DOHH2 (cell line): Measurements from ENCODE around the gene PITX2.

Source experiments
- H3F3A ChIP-seq: fragments of 200-600 bp; sonication (generic), shearing (Covaris generic); 2 replicates; pipeline ENCODE4 v1.6.0; 2016; ENCODE audit warnings: antibody characterized with exemption, mild to moderate bottlenecking; ENCODE audit not compliant: control insufficient read depth, insufficient read depth
- H3K27ac ChIP-seq: fragments of 200-600 bp; sonication (generic); 2 replicates; pipeline ENCODE4 v1.5.1; 2014; ENCODE audit warnings: low read depth, mild to moderate bottlenecking, low read length, moderate library complexity
- H3K27me3 ChIP-seq: fragments of 200-600 bp; sonication (generic); 2 replicates; pipeline ENCODE4 v1.6.1; 2014; ENCODE audit warnings: mild to moderate bottlenecking, low read length, mixed read lengths; ENCODE audit not compliant: control insufficient read depth
- H3K36me3 ChIP-seq: fragments of 200-600 bp; sonication (generic); 2 replicates; pipeline ENCODE4 v1.6.1; 2014; ENCODE audit warnings: mild to moderate bottlenecking, low read length, moderate library complexity, mixed read lengths; ENCODE audit not compliant: control insufficient read depth
- H3K4me1 ChIP-seq: fragments of 200-600 bp; sonication (generic); 2 replicates; pipeline ENCODE4 v1.6.1; 2014; ENCODE audit warnings: mild to moderate bottlenecking, low read length, mixed read lengths; ENCODE audit not compliant: control insufficient read depth
- H3K4me2 ChIP-seq: fragments of 200-600 bp; sonication (generic); 2 replicates; pipeline ENCODE4 v1.6.0; 2014; ENCODE audit warnings: mild to moderate bottlenecking, low read length, moderate library complexity
- H3K4me3 ChIP-seq: fragments of 200-600 bp; sonication (generic); 2 replicates; pipeline ENCODE4 v1.5.1; 2014; ENCODE audit warnings: mild to moderate bottlenecking, low read length, mixed read lengths
- H3K79me2 ChIP-seq: fragments of 200-600 bp; sonication (generic); 2 replicates; pipeline ENCODE4 v1.6.1; 2014; ENCODE audit warnings: mild to moderate bottlenecking, low read length, mixed read lengths; ENCODE audit not compliant: control insufficient read depth
- H3K9me2 ChIP-seq: fragments of 200-600 bp; sonication (generic); replicated peaks from 2 replicates; pipeline ENCODE4 v1.6.1; 2014; ENCODE audit warnings: mild to moderate bottlenecking, low read length, mixed read lengths; ENCODE audit not compliant: control insufficient read depth
- H3K9me3 ChIP-seq: fragments of 200-600 bp; sonication (generic); 2 replicates; pipeline ENCODE4 v1.6.1; 2014; ENCODE audit warnings: antibody characterized with exemption, low read length, mixed read lengths; ENCODE audit not compliant: control insufficient read depth, insufficient read depth
- H4K20me1 ChIP-seq: fragments of 200-600 bp; sonication (generic); 2 replicates; pipeline ENCODE4 v1.6.0; 2014; ENCODE audit warnings: low read depth, mild to moderate bottlenecking, antibody characterized with exemption, low read length, moderate library complexity; ENCODE audit not compliant: control insufficient read depth, insufficient read depth
- CTCF ChIP-seq: fragments of 200-600 bp; sonication (generic); IDR thresholded peaks from one replicate; pipeline ENCODE4 v1.5.1; 2014; ENCODE audit warnings: antibody characterized with exemption, mild to moderate bottlenecking, low read depth, low read length; ENCODE audit not compliant: poor library complexity, severe bottlenecking
- EZH2phosphoT487 ChIP-seq: fragments of 200-600 bp; sonication (generic); IDR thresholded peaks from 2 replicates; pipeline ENCODE4 v1.6.1; 2017; ENCODE audit warnings: borderline replicate concordance, mild to moderate bottlenecking, antibody characterized with exemption, low read length, moderate library complexity, mixed read lengths

The PITX2 gene

GRCh38 chr4:110668463-110669235 is 45.8 kb upstream of the PITX2 start:
- H3K36me3 ChIP-seq: no peaks in the 10 kb centered on the region
- H3K9me3 ChIP-seq: no peaks in the 10 kb centered on the region
- H3K4me3 ChIP-seq: no peak overlapping the region
- H3K27ac ChIP-seq: no peak overlapping the region
- H3K9me2 ChIP-seq: no peaks in the 10 kb centered on the region
- no peaks in the 10 kb centered on the region for H3K27me3 ChIP-seq
- H4K20me1 ChIP-seq: no peaks in the 10 kb centered on the region
- no peaks in the 10 kb centered on the region for H3F3A ChIP-seq
- no peak for TF ChIP-seq EZH2phosphoT487
- no peak for TF ChIP-seq CTCF
- H3K4me2 ChIP-seq: no peak overlapping the region
- no peaks in the 10 kb centered on the region for H3K4me1 ChIP-seq
- no peaks in the 10 kb centered on the region for H3K79me2 ChIP-seq

GRCh38 chr4:110667670-110668069 is 44.8 kb upstream of the PITX2 start:
- Histone ChIP-seq H3K27ac (no peak overlapping the region), H3K9me3 (no peaks in the 10 kb centered on the region), H3K4me1 (no peaks in the 10 kb centered on the region), H3K36me3 (no peaks in the 10 kb centered on the region), H3K27me3 (no peaks in the 10 kb centered on the region), H3K79me2 (no peaks in the 10 kb centered on the region), H3K9me2 (no peaks in the 10 kb centered on the region), H3K4me3 (no peak overlapping the region), H3K4me2 (no peak overlapping the region), H4K20me1 (no peaks in the 10 kb centered on the region), H3F3A (no peaks in the 10 kb centered on the region)
- TF ChIP-seq CTCF: no peak
- no peak for TF ChIP-seq EZH2phosphoT487

- no peak overlapping the region for H3K27ac ChIP-seq
- H3F3A ChIP-seq: no peaks in the 10 kb centered on the region
- no peaks in the 10 kb centered on the region for H3K79me2 ChIP-seq
- no peaks in the 10 kb centered on the region for H3K9me2 ChIP-seq
- H4K20me1 ChIP-seq: no peaks in the 10 kb centered on the region
- H3K27me3 ChIP-seq: no peaks in the 10 kb centered on the region
- H3K4me3 ChIP-seq: no peak overlapping the region
- H3K4me1 ChIP-seq: no peaks in the 10 kb centered on the region
- H3K9me3 ChIP-seq: no peaks in the 10 kb centered on the region
- no peak overlapping the region for H3K4me2 ChIP-seq
- no peaks in the 10 kb centered on the region for H3K36me3 ChIP-seq
- TF ChIP-seq CTCF: no peak
- TF ChIP-seq EZH2phosphoT487: no peak
Observed at GRCh38 chr4:110666030-110666429, 43.2 kb upstream of the PITX2 start.
